ENCODE measurements around the gene PDLIM7.

The PDLIM7 gene

DNA sequence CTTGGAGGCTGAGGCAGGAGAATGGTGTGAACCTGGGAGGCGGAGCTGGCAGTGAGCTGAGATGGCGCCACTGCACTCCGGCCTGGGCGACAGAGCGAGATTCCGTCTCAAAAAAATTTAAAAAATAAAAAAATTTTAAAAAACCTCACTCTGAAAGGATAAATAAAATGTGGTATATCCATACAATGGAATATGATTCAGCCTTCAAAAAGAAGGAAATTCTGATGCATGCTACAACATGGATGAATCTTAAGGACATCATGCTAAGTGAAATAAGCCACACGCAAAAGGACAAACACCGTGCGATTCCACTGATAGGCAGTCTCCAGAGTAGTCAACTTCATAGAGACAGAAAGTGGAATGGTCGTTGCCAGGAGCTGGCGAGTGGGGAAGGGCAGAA lies 32.4 kb downstream of the PDLIM7 start:
- TF ChIP-seq L3MBTL2 (conservative IDR thresholded peaks at IDR 0.05), result no peak
- no peak for TF ChIP-seq CTBP1 (IDR thresholded peaks at IDR 0.05; ENCODE audit: borderline replicate concordance)
- TF ChIP-seq FOXA1 (IDR thresholded peaks at IDR 0.05), result no peak
- no peak for TF ChIP-seq ARNT (IDR thresholded peaks at IDR 0.05)
- TF ChIP-seq PKNOX1 (IDR thresholded peaks at IDR 0.05), result no peak
- TF ChIP-seq NFRKB (IDR thresholded peaks at IDR 0.05), result no peak
- no peak for TF ChIP-seq FOXM1 (IDR thresholded peaks at IDR 0.05; ENCODE audit: borderline replicate concordance)
- no peak for TF ChIP-seq SP1 (IDR thresholded peaks at IDR 0.05)
- no peak for TF ChIP-seq ELF4 (IDR thresholded peaks at IDR 0.05)
- TF ChIP-seq BHLHE40 (IDR thresholded peaks at IDR 0.05; ENCODE audit: borderline replicate concordance), result no peak
- TF ChIP-seq ZNF384 (IDR thresholded peaks at IDR 0.05), result no peak
- TF ChIP-seq SUZ12 (IDR thresholded peaks at IDR 0.05), result no peak
- CTCF ChIA-PET, result interaction anchor here (0.7 kb wide), 2 partner anchors 11 to 25 kb away, joined by 3 read pairs; no protein-coding TSS in a partner anchor
- POLR2A ChIA-PET, result no interaction called here

DNA sequence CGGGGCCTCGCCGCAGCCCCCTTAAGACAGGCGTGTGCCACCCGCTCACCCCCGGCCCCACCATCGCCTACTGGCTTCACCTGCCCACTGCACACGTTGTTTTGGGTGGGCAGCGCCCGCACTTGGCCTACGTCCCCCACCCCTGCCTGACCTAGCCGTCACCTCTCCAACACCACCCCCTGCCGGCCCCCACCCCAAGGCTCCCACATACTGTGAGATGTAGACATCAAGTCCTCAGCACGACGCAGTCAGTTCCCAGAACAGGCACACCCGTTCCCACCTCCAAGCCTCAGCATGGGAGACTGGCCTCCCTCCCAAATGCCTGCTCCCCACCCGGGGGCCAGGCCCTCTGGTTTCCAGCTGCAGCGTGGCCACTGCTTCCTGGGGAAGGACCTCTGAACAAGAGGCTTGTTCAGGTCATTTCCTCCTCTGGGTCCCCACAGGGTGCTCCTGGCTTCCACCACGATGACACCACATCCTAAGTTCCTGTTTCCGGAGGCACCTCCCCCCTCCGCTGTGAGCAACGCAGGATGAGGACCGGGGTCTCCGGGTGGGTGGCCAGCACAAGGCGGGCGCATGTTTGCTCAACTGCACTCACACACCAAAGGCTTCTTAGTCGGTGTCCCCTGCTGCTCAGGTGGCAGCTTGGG lies 35.3 kb downstream of the PDLIM7 start:
- POLR2A ChIA-PET, result interaction anchor here (2.4 kb wide), 1 partner anchor 10 kb away, joined by 6 read pairs; no protein-coding TSS in a partner anchor
- DNase-seq (ENCODE audit: extremely low spot score), result no peak
- CTCF ChIA-PET, result no interaction called here
- TF ChIP-seq SP1 (IDR thresholded peaks at IDR 0.05), result no peak
- TF ChIP-seq NFRKB (IDR thresholded peaks at IDR 0.05), result no peak
- no peak for TF ChIP-seq FOXA1 (IDR thresholded peaks at IDR 0.05)
- TF ChIP-seq HDGF (IDR thresholded peaks at IDR 0.05; ENCODE audit: borderline replicate concordance), result no peak
- TF ChIP-seq ZNF384 (IDR thresholded peaks at IDR 0.05), result no peak
- no peak for TF ChIP-seq LEF1 (IDR thresholded peaks at IDR 0.05; ENCODE audit: borderline replicate concordance)
- no peak for TF ChIP-seq SUZ12 (IDR thresholded peaks at IDR 0.05)
- no peak for TF ChIP-seq CTBP1 (IDR thresholded peaks at IDR 0.05; ENCODE audit: borderline replicate concordance)
- no peak for TF ChIP-seq BHLHE40 (IDR thresholded peaks at IDR 0.05; ENCODE audit: borderline replicate concordance)
- no peak for TF ChIP-seq L3MBTL2 (conservative IDR thresholded peaks at IDR 0.05)

More for the DNA sequence above, 32.4 kb downstream of the PDLIM7 start:
- DNase-seq (ENCODE audit: extremely low spot score), result no peak

GRCh38 chr5:177459819-177460628 lies 37.4 kb downstream of the PDLIM7 start:
- POLR2A ChIA-PET, result no interaction called here
- CTCF ChIA-PET, result interaction anchor here (0.6 kb wide), 1 partner anchor 332 kb away, joined by 3 read pairs; no protein-coding TSS in a partner anchor
- DNase-seq (ENCODE audit: extremely low spot score), result no peak
- no peak for TF ChIP-seq ZNF384 (IDR thresholded peaks at IDR 0.05)
- no peak for TF ChIP-seq TARDBP (IDR thresholded peaks at IDR 0.05)
- TF ChIP-seq CTBP1 (IDR thresholded peaks at IDR 0.05; ENCODE audit: borderline replicate concordance), result no peak
- TF ChIP-seq L3MBTL2 (conservative IDR thresholded peaks at IDR 0.05), result no peak

DNA sequence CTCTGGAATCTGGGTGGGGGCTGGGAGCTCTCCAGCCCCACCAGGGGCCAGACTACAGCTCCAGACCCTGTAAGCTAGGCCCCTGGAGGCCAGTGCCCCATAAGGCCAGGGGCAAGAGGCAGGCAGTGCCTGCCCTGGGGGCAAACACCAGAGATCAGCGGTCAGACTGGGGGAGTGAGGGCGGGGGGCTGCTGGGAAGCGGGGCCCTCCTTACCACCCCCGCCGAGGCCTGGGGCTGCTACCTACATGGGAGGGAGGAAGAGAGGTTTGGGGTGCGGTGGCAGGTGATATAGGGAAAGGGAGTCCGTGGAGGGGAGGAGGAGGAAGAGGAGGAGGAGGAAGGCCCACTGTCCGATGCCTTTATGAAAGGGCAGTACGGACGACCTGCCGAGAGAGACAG lies 38.0 kb downstream of the PDLIM7 start:
- TF ChIP-seq SUZ12 (IDR thresholded peaks at IDR 0.05) (no peak), HDGF (IDR thresholded peaks at IDR 0.05; ENCODE audit: borderline replicate concordance) (no peak), BHLHE40 (IDR thresholded peaks at IDR 0.05; ENCODE audit: borderline replicate concordance) (no peak), TARDBP (IDR thresholded peaks at IDR 0.05) (no peak), FOXK2 (IDR thresholded peaks at IDR 0.05) (no peak), FOXA1 (IDR thresholded peaks at IDR 0.05) (no peak), ARNT (IDR thresholded peaks at IDR 0.05) (no peak), ZNF384 (IDR thresholded peaks at IDR 0.05) (no peak), CTBP1 (IDR thresholded peaks at IDR 0.05; ENCODE audit: borderline replicate concordance) (no peak), PKNOX1 (IDR thresholded peaks at IDR 0.05) (no peak), SP1 (IDR thresholded peaks at IDR 0.05) (no peak), ELF4 (IDR thresholded peaks at IDR 0.05) (no peak), NFRKB (IDR thresholded peaks at IDR 0.05) (no peak), LEF1 (IDR thresholded peaks at IDR 0.05; ENCODE audit: borderline replicate concordance) (no peak), FOXM1 (IDR thresholded peaks at IDR 0.05; ENCODE audit: borderline replicate concordance) (no peak), L3MBTL2 (conservative IDR thresholded peaks at IDR 0.05) (no peak)
- POLR2A ChIA-PET, result no interaction called here
- CTCF ChIA-PET, result interaction anchor here (0.6 kb wide), 1 partner anchor 331 kb away, joined by 3 read pairs; no protein-coding TSS in a partner anchor
- no peak for DNase-seq (ENCODE audit: extremely low spot score)

- ChIA-PET CTCF (no interaction called here), POLR2A (no interaction called here)
- no peak for TF ChIP-seq PKNOX1 (IDR thresholded peaks at IDR 0.05)
- TF ChIP-seq SUZ12 (IDR thresholded peaks at IDR 0.05), result no peak
- no peak for TF ChIP-seq TARDBP (IDR thresholded peaks at IDR 0.05)
- TF ChIP-seq SP1 (IDR thresholded peaks at IDR 0.05), result no peak
- no peak for TF ChIP-seq HDGF (IDR thresholded peaks at IDR 0.05; ENCODE audit: borderline replicate concordance)
- TF ChIP-seq CTBP1 (IDR thresholded peaks at IDR 0.05; ENCODE audit: borderline replicate concordance), result no peak
- no peak for TF ChIP-seq FOXM1 (IDR thresholded peaks at IDR 0.05; ENCODE audit: borderline replicate concordance)
- no peak for TF ChIP-seq ZNF384 (IDR thresholded peaks at IDR 0.05)
- TF ChIP-seq ELF4 (IDR thresholded peaks at IDR 0.05), result no peak
- no peak for TF ChIP-seq NFRKB (IDR thresholded peaks at IDR 0.05)
- no peak for DNase-seq (ENCODE audit: extremely low spot score)
Observed at GRCh38 chr5:177458912-177459350, 38.5 kb downstream of the PDLIM7 start.

All from HEK293T (cell line).